DOHH2 (cell line): ENCODE data around the gene GLRX.

ENCODE experiments used
- H3F3A ChIP-seq: fragments of 200-600 bp; sonication (generic), shearing (Covaris generic); 2 replicates; pipeline ENCODE4 v1.6.0; 2016; ENCODE audit warnings: antibody characterized with exemption, mild to moderate bottlenecking; ENCODE audit not compliant: control insufficient read depth, insufficient read depth
- H3K27ac ChIP-seq: fragments of 200-600 bp; sonication (generic); 2 replicates; pipeline ENCODE4 v1.5.1; 2014; ENCODE audit warnings: low read depth, mild to moderate bottlenecking, low read length, moderate library complexity
- H3K27me3 ChIP-seq: fragments of 200-600 bp; sonication (generic); 2 replicates; pipeline ENCODE4 v1.6.1; 2014; ENCODE audit warnings: mild to moderate bottlenecking, low read length, mixed read lengths; ENCODE audit not compliant: control insufficient read depth
- H3K36me3 ChIP-seq: fragments of 200-600 bp; sonication (generic); 2 replicates; pipeline ENCODE4 v1.6.1; 2014; ENCODE audit warnings: mild to moderate bottlenecking, low read length, moderate library complexity, mixed read lengths; ENCODE audit not compliant: control insufficient read depth
- H3K4me1 ChIP-seq: fragments of 200-600 bp; sonication (generic); 2 replicates; pipeline ENCODE4 v1.6.1; 2014; ENCODE audit warnings: mild to moderate bottlenecking, low read length, mixed read lengths; ENCODE audit not compliant: control insufficient read depth
- H3K4me2 ChIP-seq: fragments of 200-600 bp; sonication (generic); 2 replicates; pipeline ENCODE4 v1.6.0; 2014; ENCODE audit warnings: mild to moderate bottlenecking, low read length, moderate library complexity
- H3K4me3 ChIP-seq: fragments of 200-600 bp; sonication (generic); 2 replicates; pipeline ENCODE4 v1.5.1; 2014; ENCODE audit warnings: mild to moderate bottlenecking, low read length, mixed read lengths
- H3K79me2 ChIP-seq: fragments of 200-600 bp; sonication (generic); 2 replicates; pipeline ENCODE4 v1.6.1; 2014; ENCODE audit warnings: mild to moderate bottlenecking, low read length, mixed read lengths; ENCODE audit not compliant: control insufficient read depth
- H3K9me2 ChIP-seq: fragments of 200-600 bp; sonication (generic); replicated peaks from 2 replicates; pipeline ENCODE4 v1.6.1; 2014; ENCODE audit warnings: mild to moderate bottlenecking, low read length, mixed read lengths; ENCODE audit not compliant: control insufficient read depth
- H3K9me3 ChIP-seq: fragments of 200-600 bp; sonication (generic); 2 replicates; pipeline ENCODE4 v1.6.1; 2014; ENCODE audit warnings: antibody characterized with exemption, low read length, mixed read lengths; ENCODE audit not compliant: control insufficient read depth, insufficient read depth
- H4K20me1 ChIP-seq: fragments of 200-600 bp; sonication (generic); 2 replicates; pipeline ENCODE4 v1.6.0; 2014; ENCODE audit warnings: low read depth, mild to moderate bottlenecking, antibody characterized with exemption, low read length, moderate library complexity; ENCODE audit not compliant: control insufficient read depth, insufficient read depth
- CTCF ChIP-seq: fragments of 200-600 bp; sonication (generic); IDR thresholded peaks from one replicate; pipeline ENCODE4 v1.5.1; 2014; ENCODE audit warnings: antibody characterized with exemption, mild to moderate bottlenecking, low read depth, low read length; ENCODE audit not compliant: poor library complexity, severe bottlenecking
- EZH2phosphoT487 ChIP-seq: fragments of 200-600 bp; sonication (generic); IDR thresholded peaks from 2 replicates; pipeline ENCODE4 v1.6.1; 2017; ENCODE audit warnings: borderline replicate concordance, mild to moderate bottlenecking, antibody characterized with exemption, low read length, moderate library complexity, mixed read lengths

GLRX gene

GRCh38 chr5:95779611-95780010 lies 42.9 kb downstream of the GLRX start:
- H3K27me3 ChIP-seq, result no peaks in the 10 kb centered on the region
- no peaks in the 10 kb centered on the region for H3K79me2 ChIP-seq
- H3K4me1 ChIP-seq, result peaks cover 7% of the 10 kb centered on the region
- H3K9me2 ChIP-seq, result no peaks in the 10 kb centered on the region
- no peaks in the 10 kb centered on the region for H3F3A ChIP-seq
- H4K20me1 ChIP-seq, result no peaks in the 10 kb centered on the region
- no peak overlapping the region for H3K4me2 ChIP-seq
- no peak for TF ChIP-seq EZH2phosphoT487
- TF ChIP-seq CTCF, result no peak
- H3K36me3 ChIP-seq, result no peaks in the 10 kb centered on the region
- no peak overlapping the region for H3K4me3 ChIP-seq
- H3K9me3 ChIP-seq, result no peaks in the 10 kb centered on the region
- H3K27ac ChIP-seq, result no peak overlapping the region

GRCh38 chr5:95778713-95779436 lies 43.7 kb downstream of the GLRX start:
- Histone ChIP-seq H3K4me1 (peaks cover 7% of the 10 kb centered on the region), H3K9me3 (no peaks in the 10 kb centered on the region), H3K4me2 (no peak overlapping the region), H3K79me2 (no peaks in the 10 kb centered on the region), H4K20me1 (no peaks in the 10 kb centered on the region), H3F3A (no peaks in the 10 kb centered on the region), H3K27me3 (no peaks in the 10 kb centered on the region), H3K9me2 (no peaks in the 10 kb centered on the region), H3K4me3 (no peak overlapping the region), H3K36me3 (no peaks in the 10 kb centered on the region), H3K27ac (no peak overlapping the region)
- no peak for TF ChIP-seq EZH2phosphoT487
- TF ChIP-seq CTCF, result no peak

- Histone ChIP-seq H3K79me2 (no peaks in the 10 kb centered on the region), H3K27ac (no peak overlapping the region), H3K9me3 (no peaks in the 10 kb centered on the region), H3F3A (no peaks in the 10 kb centered on the region), H3K36me3 (no peaks in the 10 kb centered on the region), H3K9me2 (no peaks in the 10 kb centered on the region), H3K4me3 (no peak overlapping the region), H3K4me1 (peaks cover 7% of the 10 kb centered on the region), H4K20me1 (no peaks in the 10 kb centered on the region), H3K27me3 (no peaks in the 10 kb centered on the region), H3K4me2 (no peak overlapping the region)
- TF ChIP-seq EZH2phosphoT487 (no peak), CTCF (no peak)
Measured at GRCh38 chr5:95777441-95777840, 45.1 kb downstream of the GLRX start.
